GM19351 (cell line): ENCODE measurements around the gene GDF9.
A peak's percentile ranks its signal among the peaks of the same experiment; 100 is the strongest.
"Not testable (repeated sequence)": the region's sequence is repeated elsewhere in the genome, so short reads cannot be mapped to it uniquely, and the experiment has no call there.

Source experiments
- ATAC-seq: cut with Tn5 transposase; IDR thresholded peaks from one replicate; pipeline ENCODE4 v1.9.1; 2021; ENCODE audit warnings: mild to moderate bottlenecking, moderate library complexity; ENCODE audit not compliant: unreplicated experiment

GDF9 gene

DNA sequence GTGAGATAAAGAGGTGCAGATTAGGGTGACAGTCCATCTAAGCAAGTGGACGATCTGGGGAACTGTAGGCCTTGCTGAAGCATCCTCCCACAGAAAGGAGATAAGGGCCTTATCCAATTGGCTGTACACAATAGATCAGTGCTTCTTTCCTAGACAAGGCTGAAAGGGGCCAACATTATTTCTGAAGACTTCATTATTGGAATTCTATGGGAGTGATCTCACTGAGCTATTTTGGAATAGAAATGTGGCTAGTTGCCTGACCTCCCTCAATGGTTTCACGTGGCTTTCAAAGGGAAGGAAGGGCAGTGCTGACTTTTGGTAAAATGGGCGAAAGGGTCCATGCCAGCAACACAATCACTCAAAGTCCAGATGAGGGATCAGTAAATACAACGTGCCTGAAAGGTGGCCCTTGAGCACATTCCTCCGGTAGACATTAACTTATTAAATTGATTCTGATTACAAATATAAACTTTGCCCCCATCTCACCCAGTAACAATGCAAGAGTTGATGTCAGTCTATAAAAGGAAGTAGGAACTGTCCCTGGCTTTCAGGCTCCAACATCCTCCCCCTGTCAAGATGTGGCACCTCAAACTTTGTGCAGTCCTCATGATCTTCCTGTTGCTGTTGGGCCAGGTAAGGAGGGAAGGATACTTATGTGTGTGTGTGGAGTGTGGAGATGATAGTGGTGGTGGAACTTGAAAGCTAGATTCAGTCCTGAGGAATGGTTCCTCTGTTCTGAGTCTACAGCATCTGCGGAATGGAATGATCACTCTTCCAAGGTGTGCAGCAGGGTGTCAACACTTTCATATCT, 7.1 kb upstream of the GDF9 start, which contains the start of gene LEAP2:
Gene LEAP2, plus strand, starts transcription at position 550 of the 811 bp plus-strand sequence. Its CDS starts 27 bp downstream, at position 577.
- no peak for ATAC-seq

DNA sequence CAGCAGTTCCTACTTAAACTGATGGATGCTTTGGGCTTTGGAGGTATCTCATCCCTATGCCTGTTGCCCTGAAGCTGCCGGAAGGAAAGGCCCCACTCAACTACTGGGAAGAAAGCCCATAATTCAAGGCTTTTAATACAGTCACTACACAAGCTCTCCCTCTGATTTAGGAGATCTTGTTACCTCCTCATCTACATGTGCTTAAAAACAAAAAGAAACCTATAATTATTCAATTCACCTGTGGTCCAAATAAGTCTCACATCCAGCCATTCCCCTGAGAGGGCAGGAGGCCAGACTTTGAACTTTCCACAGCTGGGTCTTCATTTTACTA, 6.5 kb upstream of the GDF9 start:
- no peak for ATAC-seq

DNA sequence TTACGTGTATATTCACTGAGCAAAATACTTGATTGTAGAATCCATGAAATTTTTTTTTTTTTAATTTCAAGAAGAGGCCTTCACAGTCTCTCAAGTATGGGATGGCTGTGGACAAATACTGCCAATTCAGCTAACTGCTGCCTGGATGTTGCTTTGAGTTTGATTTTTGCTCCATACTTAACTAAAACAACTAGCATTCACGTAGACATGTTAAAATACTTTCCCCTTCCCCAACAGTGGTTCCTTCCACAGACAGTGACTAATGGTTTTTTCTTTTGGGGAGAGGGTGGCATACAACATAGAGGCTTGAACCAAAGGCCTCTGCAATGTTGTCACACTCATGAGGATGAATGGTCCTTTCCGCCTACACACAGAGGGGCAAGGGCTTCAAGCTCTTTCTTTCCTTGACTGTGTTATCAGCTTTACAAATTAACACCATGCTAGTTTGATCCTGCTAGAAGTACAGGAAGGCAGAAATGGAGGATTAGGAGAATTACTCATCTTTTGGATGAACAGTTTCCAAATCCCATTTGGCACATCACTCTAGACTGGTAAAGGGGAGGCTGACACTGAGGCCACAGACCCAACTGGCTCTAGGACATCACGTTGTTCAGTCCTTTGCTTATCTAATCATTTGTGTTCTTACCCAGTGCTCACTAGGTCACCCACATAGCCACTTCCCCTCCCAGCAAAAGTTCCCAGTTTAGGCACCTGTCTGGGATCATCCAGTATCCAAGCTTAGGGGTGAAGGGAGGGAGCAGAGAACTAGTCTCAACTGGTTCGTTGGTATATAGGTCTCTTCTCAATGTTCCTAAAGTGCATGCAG, 5.4 kb upstream of the GDF9 start:
- ATAC-seq, result no peak

DNA sequence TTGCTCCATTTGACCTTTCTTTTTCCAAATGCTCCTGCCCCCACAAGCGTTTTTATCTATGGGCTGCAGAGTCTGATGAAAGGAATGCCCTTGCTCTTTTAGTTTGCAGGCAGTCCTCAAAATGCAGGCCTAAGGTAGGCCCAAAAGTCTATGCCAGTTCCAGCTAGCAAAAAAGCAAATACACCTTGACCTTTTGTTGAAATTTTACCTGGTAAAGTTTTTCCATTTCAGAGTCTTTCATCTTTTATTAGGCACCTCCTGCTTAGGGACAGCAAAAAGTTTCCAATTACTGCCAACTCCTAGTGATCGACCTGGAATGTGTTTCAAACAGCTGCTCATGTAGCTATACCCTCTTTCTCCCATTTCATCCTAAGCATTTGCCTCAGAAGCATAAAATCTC, 4.5 kb upstream of the GDF9 start:
- ATAC-seq, result no peak

DNA sequence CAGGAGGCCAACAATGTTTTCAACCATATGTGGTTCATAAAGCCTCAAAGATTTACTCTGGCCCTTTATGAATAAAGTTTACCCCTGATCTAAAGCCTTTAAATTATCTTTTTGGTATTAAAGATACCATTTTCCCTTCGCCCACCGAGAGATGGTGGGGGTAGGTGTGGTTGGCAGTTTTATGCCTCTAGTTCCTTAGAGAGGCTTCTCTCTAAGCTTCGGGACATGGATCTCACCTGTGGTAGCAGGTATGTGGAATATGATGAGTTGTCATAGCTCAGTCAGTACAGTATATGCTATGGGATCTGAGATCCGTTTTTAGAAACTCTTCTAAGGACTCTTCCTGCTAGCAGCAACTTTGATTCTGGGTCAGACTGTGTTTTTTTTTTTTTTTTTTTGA, 2.5 kb upstream of the GDF9 start:
- ATAC-seq, result no peak

DNA sequence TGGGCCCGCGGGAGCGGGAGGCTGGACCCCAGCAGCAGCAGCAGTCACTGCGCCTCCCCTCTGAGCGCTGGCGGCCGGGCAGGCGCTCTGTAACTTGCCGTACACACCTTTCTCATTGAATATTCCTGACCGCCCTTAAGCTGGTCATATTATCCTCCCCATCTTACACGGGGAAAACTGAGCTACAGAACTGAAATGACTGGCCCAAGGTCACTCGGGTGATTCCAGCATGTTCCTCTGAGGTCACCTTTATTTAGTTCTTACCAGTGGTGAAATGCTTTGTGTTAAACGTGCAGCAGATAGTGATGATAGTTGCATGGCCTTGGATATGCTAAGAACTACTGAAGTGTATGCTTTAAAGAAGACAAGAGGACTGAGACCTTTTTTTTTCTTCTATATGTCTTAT, 780 bp upstream of the GDF9 start:
- peak; percentile 11 for ATAC-seq

DNA sequence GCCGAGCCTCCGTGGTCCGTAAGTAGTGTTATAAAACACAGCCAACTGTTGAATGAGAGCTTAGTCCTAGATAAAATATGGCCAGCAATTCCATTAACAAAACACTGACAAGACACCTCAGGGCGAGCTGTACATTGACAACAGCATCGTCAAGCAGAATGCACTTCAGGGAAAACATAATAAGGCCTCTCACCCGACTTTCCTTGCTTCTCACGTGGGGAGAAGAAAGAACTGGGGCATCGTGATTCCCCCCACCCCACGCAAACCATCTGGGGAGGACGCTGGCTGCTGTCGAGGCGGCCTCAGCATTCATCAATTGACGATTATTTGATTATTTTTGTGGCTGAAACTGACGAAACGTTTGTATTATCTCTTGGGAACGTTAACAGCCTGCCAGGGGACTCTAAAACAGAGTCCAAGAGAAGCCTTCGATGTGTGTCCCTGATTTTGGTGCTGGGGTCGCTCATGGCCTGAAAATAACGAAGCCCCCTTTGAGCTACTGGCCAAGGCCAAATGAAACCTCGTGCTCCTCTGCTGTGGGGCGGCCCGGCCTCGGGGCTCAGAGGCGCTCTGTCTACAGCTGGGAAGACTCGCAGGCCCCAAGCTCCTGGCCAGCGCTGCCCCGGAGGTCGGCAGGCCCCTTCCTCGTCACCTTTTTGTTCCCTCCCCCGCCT, 464 bp downstream of the GDF9 start:
- peak; percentile 24 for ATAC-seq

DNA sequence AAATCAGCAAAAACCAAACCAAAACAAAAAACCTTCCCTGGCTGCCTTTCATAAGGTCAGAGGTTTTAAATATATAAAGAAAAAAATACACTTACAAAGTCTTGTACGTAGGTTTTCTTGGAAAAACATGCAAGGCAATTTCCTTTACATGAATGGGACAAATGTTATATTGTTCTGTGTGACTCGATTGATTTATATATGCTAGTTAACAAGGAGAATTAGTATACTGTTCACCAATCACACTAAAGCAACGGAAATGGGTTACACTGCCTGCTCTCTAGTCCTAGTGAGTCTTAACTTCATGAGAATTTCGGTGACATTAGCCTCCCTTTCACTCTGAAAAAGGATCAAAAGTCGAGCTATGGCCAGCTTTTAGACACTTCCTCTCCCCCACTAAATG, 5.5 kb downstream of the GDF9 start:
- no peak for ATAC-seq

DNA sequence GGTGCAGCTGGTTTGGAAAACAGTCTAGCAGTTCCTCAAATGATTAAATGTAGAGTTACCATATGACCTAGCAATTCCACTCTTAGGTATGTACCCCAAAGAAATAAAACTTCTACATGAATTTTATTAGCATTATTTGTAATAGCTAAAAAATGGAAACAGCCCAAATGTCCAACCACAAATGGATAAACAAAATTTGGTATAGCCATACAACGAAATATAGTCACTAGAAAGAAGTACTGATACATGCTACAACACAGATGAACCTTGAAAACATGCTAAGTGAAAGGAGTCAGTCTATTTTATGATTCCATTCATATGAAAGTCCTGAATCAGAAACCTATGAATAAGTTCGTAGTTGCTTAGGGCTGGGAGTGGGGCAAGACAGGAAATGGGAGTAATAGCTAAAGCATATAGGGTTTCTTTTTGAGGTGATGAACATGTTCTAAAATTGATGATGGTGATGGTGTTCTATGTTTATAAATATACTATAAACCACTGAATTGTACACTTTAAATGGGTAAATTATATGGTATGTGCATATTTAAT, 6.3 kb downstream of the GDF9 start:
- ATAC-seq, result no peak

DNA sequence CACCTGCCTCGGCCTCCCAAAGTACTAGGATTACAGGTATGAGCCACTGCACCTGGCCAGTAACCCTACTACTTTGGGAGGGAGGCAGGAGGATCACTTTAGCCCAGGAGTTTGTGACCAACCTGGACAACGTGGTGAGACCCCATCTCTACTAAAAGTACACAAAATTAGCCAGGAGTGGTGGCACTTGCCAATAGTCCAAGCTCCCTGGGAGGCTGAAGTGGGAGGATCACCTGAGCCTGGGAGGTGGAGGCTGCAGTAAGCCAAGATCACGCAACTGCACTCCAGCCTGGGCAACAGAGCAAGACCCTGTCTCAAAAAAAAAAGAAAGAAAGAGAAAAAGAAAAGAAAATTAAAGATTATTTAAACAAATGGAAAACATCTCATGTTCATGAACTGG, 10.3 kb downstream of the GDF9 start:
- ATAC-seq, result no peak

DNA sequence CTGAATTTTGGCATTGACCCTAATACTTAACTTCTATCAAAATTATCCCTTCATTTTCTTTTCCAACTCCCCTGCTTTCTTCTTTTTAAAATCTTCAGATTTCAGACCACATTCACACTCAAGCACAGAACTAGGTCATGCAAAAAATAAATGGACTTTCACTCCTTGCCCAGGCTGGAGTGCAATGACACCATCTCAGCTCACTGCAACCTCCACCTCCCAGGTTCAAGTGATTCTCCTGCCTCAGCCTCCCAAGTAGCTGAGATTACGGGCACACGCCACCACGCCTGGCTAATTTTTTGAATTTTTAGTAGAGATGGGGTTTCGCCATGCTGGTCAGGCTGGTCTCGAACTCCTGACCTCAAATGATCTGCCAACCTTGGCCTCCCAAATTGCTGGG, 11.3 kb downstream of the GDF9 start:
- not testable (repeated sequence) for ATAC-seq

DNA sequence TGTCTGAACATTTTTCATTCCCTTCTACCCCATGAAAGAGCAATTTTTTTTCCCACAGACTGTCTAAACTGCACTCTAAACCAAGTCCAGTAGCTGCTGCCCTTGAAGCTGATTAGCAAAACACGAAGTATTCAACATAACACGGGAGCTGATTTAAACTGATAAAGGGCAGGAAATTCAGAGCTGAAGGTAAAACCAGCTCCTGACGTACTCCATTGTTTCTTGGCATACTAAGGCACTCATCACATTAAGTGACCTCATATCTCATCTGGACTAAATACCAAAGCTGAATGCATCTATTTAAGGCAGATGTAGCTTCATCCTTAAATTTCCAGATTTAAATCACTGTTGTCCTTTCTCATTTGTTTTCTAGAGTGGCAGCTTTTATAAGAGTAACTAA, 12.0 kb downstream of the GDF9 start:
- ATAC-seq, result no peak

DNA sequence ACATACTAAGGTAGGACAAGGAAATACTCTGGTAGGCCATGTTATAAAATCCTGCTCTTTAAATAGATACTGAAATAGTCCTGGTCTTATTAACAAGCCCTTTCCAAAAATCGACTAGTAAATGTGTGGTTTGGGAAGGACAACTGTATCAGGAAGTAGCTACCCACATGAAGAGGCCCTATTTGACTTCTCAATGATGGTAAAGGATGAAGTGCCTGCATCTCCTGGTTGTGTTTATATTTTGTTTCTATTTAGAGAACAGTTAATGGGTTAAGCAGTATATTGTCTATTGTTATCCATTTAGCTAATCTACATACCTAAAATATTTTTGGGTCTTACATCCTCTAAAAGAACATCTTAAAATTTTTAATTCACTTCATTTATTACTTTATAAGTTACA, 12.5 kb downstream of the GDF9 start:
- ATAC-seq, result no peak

DNA sequence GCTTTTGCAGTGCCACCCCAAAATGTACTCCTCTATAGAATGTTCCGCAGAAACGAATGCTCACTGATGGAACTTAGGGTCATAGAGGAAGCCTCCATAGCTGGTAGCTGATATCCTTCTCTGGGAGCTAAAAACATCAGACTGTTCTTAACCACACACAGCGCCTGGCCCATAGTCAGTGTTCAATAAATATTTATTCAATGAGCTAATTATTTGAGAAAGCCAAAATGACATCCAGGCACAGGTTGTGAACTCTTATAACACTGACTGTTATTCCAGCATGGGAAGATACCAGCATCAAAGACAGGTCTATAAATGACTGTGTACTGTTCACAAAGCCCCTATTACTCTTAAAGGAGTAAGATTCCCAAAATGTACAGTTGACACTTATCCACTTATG, 12.9 kb downstream of the GDF9 start:
- ATAC-seq, result no peak

DNA sequence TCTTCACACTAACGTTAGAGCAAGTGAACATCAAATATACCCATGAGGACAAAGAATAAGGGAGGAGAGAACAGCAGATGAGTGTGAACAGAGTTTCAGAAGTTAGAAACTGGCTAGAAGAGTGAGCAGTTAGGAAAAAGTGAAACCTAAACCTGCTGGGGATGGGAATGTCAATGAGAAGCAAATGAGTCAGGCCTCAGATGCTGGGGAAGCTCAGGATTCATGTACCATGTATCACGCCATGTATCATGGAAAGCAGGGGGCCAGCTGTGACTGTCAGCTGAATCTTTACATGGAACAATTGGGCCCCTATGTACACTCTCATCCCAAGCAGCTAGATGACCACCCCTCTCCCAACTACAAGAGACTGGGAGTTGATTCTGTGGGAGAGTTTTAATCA, 16.2 kb downstream of the GDF9 start:
- no peak for ATAC-seq

DNA sequence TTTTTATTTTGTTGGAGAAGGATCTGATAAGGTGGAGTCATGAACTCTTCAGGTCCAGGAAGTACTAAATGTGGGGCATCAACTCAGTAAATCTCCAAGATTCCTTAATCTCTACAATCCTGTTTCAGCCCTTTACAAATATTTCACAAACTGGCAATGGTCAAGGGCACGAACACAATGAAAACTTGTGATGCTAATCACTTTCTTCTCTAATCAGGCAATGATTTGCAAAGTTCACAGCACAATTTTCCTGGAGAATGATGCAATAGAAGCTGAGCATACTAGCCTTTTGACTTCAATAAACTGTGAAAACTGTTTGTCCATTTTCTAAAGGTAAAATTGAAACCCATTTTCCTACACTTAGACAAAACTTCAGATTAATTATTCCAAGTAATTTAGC, 16.9 kb downstream of the GDF9 start:
- no peak for ATAC-seq

DNA sequence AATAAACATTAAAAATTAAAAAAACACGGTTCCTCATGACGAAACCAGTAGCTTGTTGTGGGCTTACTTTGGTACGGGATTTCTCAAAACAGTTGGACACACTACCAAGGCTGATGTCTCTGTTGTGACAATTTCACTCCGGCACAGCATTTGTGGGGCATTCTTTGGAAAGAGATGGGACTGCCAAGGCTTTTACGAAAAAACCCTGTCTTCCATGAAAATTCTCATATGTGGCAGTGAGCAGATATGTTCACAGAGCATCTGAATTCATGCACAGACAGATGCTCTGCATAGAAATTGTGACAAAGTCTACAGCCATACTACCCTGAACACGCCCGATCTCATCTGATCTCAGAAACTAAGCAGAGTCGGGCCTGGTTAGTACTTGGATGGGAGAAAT, 18.0 kb downstream of the GDF9 start:
- no peak for ATAC-seq

DNA sequence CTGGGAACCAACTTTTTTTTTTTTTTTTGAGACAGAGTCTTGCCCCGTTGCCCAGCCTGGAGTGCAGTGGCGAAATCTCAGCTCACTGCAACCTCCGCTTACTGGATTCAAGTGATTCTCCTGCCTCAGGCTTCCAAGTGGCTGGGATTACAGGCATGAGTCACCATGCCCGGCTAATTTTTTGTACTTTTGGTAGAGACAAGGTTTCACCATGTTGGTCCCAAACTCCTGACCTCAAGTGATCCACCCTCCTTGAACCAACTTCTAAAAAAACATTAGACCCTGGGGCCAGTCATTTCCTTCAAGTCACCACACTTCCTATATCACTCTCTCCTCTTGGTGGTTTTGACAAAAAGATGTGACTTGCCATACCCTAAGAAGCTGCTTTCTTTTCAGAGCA, 25.0 kb downstream of the GDF9 start:
- ATAC-seq, result no peak

DNA sequence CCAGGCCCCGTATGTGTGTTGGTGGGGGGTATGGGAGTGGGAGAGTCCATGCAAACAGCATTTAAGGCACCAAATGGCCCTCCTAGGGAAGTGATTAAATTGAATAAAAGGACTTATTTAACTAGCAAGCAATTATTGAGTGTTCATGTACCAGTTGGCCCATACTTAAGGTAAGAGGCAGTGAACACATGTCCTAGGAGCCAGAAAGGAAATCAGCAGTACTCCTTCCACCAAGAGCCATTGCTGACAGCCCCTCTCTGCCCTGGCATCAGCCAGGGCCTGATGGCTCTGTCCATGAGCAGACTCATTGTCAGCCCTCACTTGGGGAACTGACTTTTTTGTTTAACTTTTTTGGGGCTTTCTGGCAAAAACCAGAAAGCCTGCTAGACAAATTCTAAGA, 25.4 kb downstream of the GDF9 start:
- ATAC-seq, result no peak

DNA sequence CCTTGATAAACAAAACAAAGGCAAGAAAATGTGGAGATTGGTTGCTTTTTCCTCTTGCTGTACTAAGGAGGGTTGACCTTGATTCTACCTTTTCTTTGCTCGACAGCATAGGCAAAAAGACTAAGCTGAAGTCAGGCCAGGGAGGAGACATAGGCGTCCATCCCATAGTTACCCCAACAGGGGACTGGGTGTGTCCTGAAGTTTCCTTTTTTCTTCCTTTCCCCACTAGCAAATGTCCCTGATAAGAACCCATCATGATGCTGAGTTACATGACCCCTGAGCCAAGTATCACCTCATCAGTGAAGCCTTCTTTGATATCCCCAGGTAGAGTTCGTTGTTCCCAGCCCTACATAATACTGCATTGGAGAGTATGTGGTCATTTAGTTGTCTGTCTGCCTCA, 26.0 kb downstream of the GDF9 start:
- ATAC-seq, result no peak
